SH-SY5Y (cell line): ENCODE measurements around the gene DLK1.

Experiments used
- GATA2 ChIP-seq: IDR thresholded peaks from 2 replicates; pipeline ENCODE4 v1.6.1; 2011; ENCODE audit warnings: mild to moderate bottlenecking, low read depth, low read length
- GATA3 ChIP-seq: IDR thresholded peaks from 2 replicates; pipeline ENCODE4 v1.6.1; 2011; ENCODE audit warnings: low read depth, mild to moderate bottlenecking, low read length, moderate library complexity

- TF ChIP-seq GATA2, result no peak
- no peak for TF ChIP-seq GATA3
Measured at GRCh38 chr14:100679153-100679552, 47.5 kb upstream of the DLK1 start.
